HL-60 (cell line): ENCODE measurements around the gene TSC2.

Experiments used
- CTCF ChIP-seq: IDR thresholded peaks from one replicate; pipeline ENCODE4 v1.5.1; 2011; ENCODE audit warnings: low read length, control low read depth, inconsistent platforms; ENCODE audit not compliant: insufficient read depth
- GABPA ChIP-seq: IDR thresholded peaks from 2 replicates; pipeline ENCODE4 v1.6.1; 2012; ENCODE audit warnings: low read depth
- POLR2AphosphoS5 ChIP-seq: IDR thresholded peaks from 2 replicates; pipeline ENCODE4 v1.6.1; 2012; ENCODE audit warnings: low read depth
- REST ChIP-seq: IDR thresholded peaks from 2 replicates; pipeline ENCODE4 v1.6.1; 2012; ENCODE audit warnings: low read depth; ENCODE audit not compliant: insufficient replicate concordance
- SPI1 ChIP-seq: IDR thresholded peaks from 2 replicates; pipeline ENCODE4 v1.6.1; 2012; ENCODE audit warnings: low read depth, mild to moderate bottlenecking, borderline replicate concordance

- no peak for TF ChIP-seq CTCF
- no peak for TF ChIP-seq GABPA
- no peak for TF ChIP-seq POLR2AphosphoS5
- TF ChIP-seq REST, result no peak
- no peak for TF ChIP-seq SPI1
Observed at GRCh38 chr16:2066139-2066538, 18.4 kb downstream of the TSC2 start.
